HG02852 (cell line): Measurements from ENCODE around the gene SPRR1A.

Experiments
- ATAC-seq: cut with Tn5 transposase; IDR thresholded peaks from one replicate; pipeline ENCODE4 v1.9.1; 2021; ENCODE audit warnings: mild to moderate bottlenecking, moderate library complexity; ENCODE audit not compliant: unreplicated experiment

The SPRR1A gene

DNA sequence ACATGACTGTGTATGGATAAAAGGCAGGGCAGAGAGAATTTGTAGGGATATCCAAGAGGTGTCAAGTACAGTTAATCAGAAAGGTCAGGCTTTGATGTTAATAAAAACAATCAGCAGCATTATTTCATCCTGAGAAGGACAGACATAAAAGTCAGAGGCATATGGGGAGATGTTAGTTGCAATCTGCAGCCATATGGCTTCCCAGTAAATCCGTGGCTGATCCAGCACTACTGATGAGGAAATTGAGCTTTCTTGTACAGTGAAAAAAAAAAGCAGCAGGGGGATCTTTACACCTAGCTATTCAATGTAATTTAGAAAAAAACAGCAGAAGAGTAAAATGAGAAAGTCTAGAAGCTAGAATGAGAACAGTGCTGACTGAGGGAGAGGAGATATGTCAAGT is 44.9 kb downstream of the SPRR1A start:
- ATAC-seq: no peak

DNA sequence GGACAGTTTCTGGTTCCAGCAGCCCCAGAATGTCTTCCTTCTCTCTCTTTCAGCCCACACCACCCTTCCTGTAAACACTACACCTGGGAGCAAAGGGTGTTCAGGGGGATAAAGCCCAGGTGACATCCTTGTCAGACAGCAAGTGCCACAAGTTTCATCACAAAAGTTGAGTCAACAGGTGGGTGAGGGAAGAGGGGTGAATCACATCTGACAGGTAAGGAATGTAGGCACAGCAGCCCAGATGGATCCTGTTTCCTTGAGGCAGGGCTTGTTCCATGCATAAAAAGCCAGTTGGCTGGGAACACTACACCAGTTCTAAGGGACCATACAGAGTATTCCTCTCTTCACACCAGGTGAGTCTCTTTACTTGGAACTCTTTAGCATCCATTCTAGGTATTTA is 47.0 kb downstream of the SPRR1A start, which contains the start of gene SPRR1B:
Gene SPRR1B (plus strand): TSS at position 309 of the 400 bp plus-strand sequence. CDS start 1,143 bp downstream, outside the sequence.
- no peak for ATAC-seq

DNA sequence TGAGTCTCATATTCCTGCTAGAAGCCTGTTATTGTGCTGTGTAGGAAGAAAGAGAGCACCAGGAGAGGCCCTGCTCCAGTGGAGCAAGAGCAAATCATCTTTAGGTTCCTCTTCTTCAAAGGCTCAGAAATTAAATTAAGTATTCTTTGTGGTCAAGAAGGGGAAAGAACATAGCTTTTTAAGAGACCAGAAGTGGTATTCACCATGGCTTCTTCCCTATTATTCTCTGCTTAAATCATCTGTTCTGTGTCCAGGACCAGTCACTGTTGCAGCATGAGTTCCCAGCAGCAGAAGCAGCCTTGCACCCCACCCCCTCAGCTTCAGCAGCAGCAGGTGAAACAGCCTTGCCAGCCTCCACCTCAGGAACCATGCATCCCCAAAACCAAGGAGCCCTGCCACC is 48.2 kb downstream of the SPRR1A start:
- no peak for ATAC-seq

DNA sequence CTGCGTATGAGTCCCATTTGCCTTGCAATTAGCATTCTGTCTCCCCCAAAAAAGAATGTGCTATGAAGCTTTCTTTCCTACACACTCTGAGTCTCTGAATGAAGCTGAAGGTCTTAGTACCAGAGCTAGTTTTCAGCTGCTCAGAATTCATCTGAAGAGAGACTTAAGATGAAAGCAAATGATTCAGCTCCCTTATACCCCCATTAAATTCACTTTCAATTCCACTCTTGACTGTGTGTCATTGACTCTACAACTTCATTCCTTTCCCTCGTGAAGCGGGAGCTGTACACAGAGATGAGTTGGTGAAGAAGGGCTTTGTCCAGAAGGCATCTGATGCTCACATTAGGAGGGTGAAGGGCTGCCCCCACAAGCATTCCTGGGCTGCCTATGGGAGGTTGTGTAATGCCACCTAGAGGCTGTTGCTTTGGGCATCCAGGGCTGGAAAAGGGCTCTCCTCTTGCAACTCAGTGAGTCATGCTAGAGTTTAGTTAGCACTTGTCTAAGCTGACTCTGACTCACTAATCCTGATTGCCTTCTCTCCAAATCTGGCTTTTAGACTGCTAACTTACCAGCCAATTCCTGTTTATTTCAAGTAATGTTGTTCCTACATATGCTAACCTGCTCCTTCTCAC is 48.9 kb downstream of the SPRR1A start:
- no peak for ATAC-seq

DNA sequence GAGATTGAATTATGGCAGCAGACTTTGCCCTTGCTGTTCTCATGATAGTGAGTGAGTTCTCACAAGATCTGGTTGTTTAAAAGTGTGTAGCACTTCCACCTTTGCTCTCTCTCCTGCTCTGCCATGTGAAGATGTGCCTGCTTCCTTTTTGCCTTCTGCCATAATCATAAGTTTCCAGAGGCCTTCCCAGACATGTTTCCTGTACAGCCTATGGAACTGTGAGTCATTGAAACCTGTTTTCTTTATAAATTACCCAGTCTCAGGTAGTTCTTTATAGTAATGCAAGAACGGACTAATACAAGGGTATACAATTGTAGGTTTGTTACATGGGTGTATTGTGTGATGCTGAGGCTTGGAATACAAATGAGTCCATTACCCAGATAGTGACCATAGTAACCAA is 51.3 kb downstream of the SPRR1A start:
- no peak for ATAC-seq
